ENCODE data around the gene ADRB2. TPM values are rescaled to one million over a fixed set of nuclear protein-coding genes. Genes with fewer than 3 reads are reported as not detected.

Gene ADRB2
- total and polyA plus RNA-seq, 12 donors: 0.18 to 2.2 (median 0.87) TPM

DNA sequence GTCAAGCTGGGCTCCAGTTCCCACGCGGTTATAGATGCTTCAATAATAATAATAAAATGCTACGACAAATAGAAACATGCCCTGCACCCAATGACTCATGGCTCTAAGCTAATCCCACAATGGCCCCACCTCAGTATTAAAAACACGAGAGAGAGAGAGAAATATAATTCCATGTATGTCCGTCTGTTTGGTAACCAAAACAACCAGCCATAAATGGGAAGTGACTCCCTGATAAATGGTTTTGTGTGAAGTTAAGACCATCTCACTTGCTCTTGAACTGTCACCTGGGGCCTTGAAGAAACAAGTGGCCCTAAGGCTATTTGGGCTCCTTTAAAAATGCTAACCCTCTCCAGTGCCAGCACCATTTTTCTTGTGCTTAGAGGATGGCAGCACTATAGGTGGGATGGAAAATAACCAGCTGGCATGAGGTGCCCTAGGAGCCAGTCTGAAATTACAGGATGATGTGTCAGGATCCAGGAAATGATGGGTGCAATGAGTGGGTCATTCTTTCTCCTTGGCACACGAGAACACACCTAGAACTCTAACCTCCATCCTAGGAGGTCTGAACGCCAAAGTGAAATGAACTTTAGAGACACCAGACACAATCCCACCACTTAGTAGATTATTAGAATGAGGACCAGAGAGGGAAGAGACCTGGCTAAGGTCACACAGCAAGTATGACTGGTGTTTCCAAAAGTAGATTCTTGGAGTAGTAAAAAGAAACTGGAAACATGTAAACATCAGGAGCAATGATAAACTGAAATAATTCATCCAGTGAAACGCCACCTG, 35.7 kb upstream of the ADRB2 start:
- H3K4me1 ChIP-seq (replicated peaks in 1 of 2): no peaks in the 10 kb centered on the region
- WGBS, 4 donors: 63 to 78% (median 76%) methylated on average over 8 of the region's 8 CpGs
- H3K4me3 ChIP-seq: no peak overlapping the region
- no peak overlapping the region for H3K27ac ChIP-seq
- intact Hi-C loops (cut with DNase I): no loop called here
- H3K9me3 ChIP-seq (replicated peaks in 1 of 3): no peaks in the 10 kb centered on the region
- H3K36me3 ChIP-seq (replicated peaks in 1 of 2): no peaks in the 10 kb centered on the region
- DNase-seq: no peak
- no peaks in the 10 kb centered on the region for H3K27me3 ChIP-seq
- TF ChIP-seq, protein P1, sequence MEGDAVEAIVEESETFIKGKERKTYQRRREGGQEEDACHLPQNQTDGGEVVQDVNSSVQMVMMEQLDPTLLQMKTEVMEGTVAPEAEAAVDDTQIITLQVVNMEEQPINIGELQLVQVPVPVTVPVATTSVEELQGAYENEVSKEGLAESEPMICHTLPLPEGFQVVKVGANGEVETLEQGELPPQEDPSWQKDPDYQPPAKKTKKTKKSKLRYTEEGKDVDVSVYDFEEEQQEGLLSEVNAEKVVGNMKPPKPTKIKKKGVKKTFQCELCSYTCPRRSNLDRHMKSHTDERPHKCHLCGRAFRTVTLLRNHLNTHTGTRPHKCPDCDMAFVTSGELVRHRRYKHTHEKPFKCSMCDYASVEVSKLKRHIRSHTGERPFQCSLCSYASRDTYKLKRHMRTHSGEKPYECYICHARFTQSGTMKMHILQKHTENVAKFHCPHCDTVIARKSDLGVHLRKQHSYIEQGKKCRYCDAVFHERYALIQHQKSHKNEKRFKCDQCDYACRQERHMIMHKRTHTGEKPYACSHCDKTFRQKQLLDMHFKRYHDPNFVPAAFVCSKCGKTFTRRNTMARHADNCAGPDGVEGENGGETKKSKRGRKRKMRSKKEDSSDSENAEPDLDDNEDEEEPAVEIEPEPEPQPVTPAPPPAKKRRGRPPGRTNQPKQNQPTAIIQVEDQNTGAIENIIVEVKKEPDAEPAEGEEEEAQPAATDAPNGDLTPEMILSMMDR (IDR thresholded peaks at IDR 0.05): no peak
- TF ChIP-seq POLR2A (IDR thresholded peaks at IDR 0.05): no peak

- TF ChIP-seq POLR2A (IDR thresholded peaks at IDR 0.05): no peak
- TF ChIP-seq, protein P1 (IDR thresholded peaks at IDR 0.05): no peak
- DNase-seq: no peak
- intact Hi-C loops (cut with DNase I): no loop called here
- no peak overlapping the region for H3K4me3 ChIP-seq
- no peaks in the 10 kb centered on the region for H3K4me1 ChIP-seq (replicated peaks in 1 of 2)
- H3K9me3 ChIP-seq (replicated peaks in 1 of 3): no peaks in the 10 kb centered on the region
- no peaks in the 10 kb centered on the region for H3K27me3 ChIP-seq
- H3K36me3 ChIP-seq (replicated peaks in 1 of 2): no peaks in the 10 kb centered on the region
- H3K27ac ChIP-seq: no peak overlapping the region
These were observed 35.1 kb upstream of the ADRB2 start for GRCh38 chr5:148791334-148791667.

DNA sequence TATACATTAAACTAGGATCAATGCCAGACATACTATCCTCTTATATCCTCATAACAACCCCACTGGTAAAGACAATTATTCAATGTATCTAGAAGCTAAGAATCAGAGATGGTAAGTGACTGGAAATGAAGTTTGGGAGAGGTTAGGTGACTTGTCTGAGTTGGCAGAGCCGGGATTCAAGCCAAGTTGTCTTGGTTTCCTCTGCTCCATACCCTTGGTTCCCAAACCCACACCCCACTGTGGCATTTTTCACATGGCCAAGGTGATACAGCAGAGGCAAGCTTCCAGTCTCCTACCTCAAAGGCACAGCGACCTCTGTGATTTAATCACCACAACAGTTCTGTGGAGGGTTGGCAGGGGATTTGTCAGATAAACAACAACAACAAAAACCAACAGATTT, 34.7 kb upstream of the ADRB2 start:
- Histone ChIP-seq H3K36me3 (replicated peaks in 1 of 2) (no peaks in the 10 kb centered on the region), H3K4me1 (replicated peaks in 1 of 2) (no peaks in the 10 kb centered on the region), H3K4me3 (no peak overlapping the region), H3K9me3 (replicated peaks in 1 of 3) (no peaks in the 10 kb centered on the region), H3K27ac (no peak overlapping the region), H3K27me3 (no peaks in the 10 kb centered on the region)
- intact Hi-C loops (cut with DNase I): no loop called here
- WGBS, 4 donors: 79 to 91% (median 81%) methylated on average over 2 of the region's 2 CpGs
- TF ChIP-seq, protein P1 (IDR thresholded peaks at IDR 0.05): no peak
- no peak for TF ChIP-seq POLR2A (IDR thresholded peaks at IDR 0.05)
- DNase-seq: no peak

GRCh38 chr5:148792744-148793143, 33.7 kb upstream of the ADRB2 start:
- Histone ChIP-seq H3K4me1 (replicated peaks in 1 of 2) (no peaks in the 10 kb centered on the region), H3K4me3 (no peak overlapping the region), H3K9me3 (replicated peaks in 1 of 3) (no peaks in the 10 kb centered on the region), H3K36me3 (replicated peaks in 1 of 2) (no peaks in the 10 kb centered on the region), H3K27ac (no peak overlapping the region), H3K27me3 (no peaks in the 10 kb centered on the region)
- intact Hi-C loops (cut with DNase I): no loop called here
- WGBS, 4 donors: 73 to 82% (median 77%) methylated on average over 4 of the region's 4 CpGs
- TF ChIP-seq POLR2A (IDR thresholded peaks at IDR 0.05): no peak
- TF ChIP-seq, protein P1 (IDR thresholded peaks at IDR 0.05): no peak
- no peak for DNase-seq
